Stimulated activated CD4-positive, alpha-beta T cell treated with anti-CD3 and anti-CD28 coated beads, Interleukin-12 subunit alpha, Interleukin-12 subunit beta, amount 100 ng/mL, for 24 hours (primary cell): ENCODE measurements around the gene TRIL.

Experiments used
- DNase-seq, 2 experiments: peaks; one replicate each; pipeline ENCODE4 v3.0.0-alpha.2; 2020; ENCODE audit warnings: low read depth in 2 of 2

TRIL gene

GRCh38 chr7:28958235-28958979 lies at the start of gene TRIL:
TRIL (minus strand) TSS chr7:28958330; CDS start chr7:28958046, 284 bp downstream.
- no peak for DNase-seq

GRCh38 chr7:29007127-29007526 lies 49.0 kb upstream of the TRIL start:
- no peak for DNase-seq

GRCh38 chr7:29005829-29006228 lies 47.7 kb upstream of the TRIL start:
- DNase-seq = no peak

- no peak for DNase-seq
These were observed 47.3 kb upstream of the TRIL start for GRCh38 chr7:29005406-29005805.

- no peak for DNase-seq
These were observed 45.6 kb upstream of the TRIL start for GRCh38 chr7:29003703-29004102.

- no peak for DNase-seq
These were observed 42.6 kb upstream of the TRIL start for GRCh38 chr7:29000717-29001076.

- DNase-seq = no peak
These were observed 42.0 kb upstream of the TRIL start for GRCh38 chr7:28999895-29000716.

- no peak for DNase-seq
These were observed 41.3 kb upstream of the TRIL start for GRCh38 chr7:28999427-28999826.

GRCh38 chr7:28998105-28998504 lies 40.0 kb upstream of the TRIL start:
- no peak for DNase-seq

GRCh38 chr7:28996836-28997235 lies 38.7 kb upstream of the TRIL start:
- DNase-seq = no peak

- no peak for DNase-seq
These were observed 35.2 kb upstream of the TRIL start for GRCh38 chr7:28993371-28993770.

- DNase-seq = no peak
These were observed 34.7 kb upstream of the TRIL start for GRCh38 chr7:28992798-28993197.

- no peak for DNase-seq
These were observed 32.2 kb upstream of the TRIL start for GRCh38 chr7:28990200-28990960.

- DNase-seq = no peak
These were observed 31.3 kb upstream of the TRIL start for GRCh38 chr7:28989211-28989980.

- DNase-seq = no peak
These were observed 30.7 kb upstream of the TRIL start for GRCh38 chr7:28988810-28989209.

GRCh38 chr7:28988091-28988490 lies 30.0 kb upstream of the TRIL start:
- no peak for DNase-seq

- no peak for DNase-seq
These were observed 28.6 kb upstream of the TRIL start for GRCh38 chr7:28986765-28987110.

- DNase-seq = no peak
These were observed 28.1 kb upstream of the TRIL start for GRCh38 chr7:28986028-28986764.

GRCh38 chr7:28984631-28985030 lies 26.5 kb upstream of the TRIL start:
- DNase-seq = no peak

- DNase-seq = no peak
These were observed 26.1 kb upstream of the TRIL start for GRCh38 chr7:28984217-28984616.
